SW 1271 (cell line): ENCODE results near the gene LRRC25.

Experiments used
- DNase-seq, 2 experiments: peaks; one replicate each; lab custom pipeline; 2025; lab: John Stamatoyannopoulos, UW

The LRRC25 gene

GRCh38 chr19:18424890-18425514, 27.6 kb upstream of the LRRC25 start:
- no peak for DNase-seq

DNA sequence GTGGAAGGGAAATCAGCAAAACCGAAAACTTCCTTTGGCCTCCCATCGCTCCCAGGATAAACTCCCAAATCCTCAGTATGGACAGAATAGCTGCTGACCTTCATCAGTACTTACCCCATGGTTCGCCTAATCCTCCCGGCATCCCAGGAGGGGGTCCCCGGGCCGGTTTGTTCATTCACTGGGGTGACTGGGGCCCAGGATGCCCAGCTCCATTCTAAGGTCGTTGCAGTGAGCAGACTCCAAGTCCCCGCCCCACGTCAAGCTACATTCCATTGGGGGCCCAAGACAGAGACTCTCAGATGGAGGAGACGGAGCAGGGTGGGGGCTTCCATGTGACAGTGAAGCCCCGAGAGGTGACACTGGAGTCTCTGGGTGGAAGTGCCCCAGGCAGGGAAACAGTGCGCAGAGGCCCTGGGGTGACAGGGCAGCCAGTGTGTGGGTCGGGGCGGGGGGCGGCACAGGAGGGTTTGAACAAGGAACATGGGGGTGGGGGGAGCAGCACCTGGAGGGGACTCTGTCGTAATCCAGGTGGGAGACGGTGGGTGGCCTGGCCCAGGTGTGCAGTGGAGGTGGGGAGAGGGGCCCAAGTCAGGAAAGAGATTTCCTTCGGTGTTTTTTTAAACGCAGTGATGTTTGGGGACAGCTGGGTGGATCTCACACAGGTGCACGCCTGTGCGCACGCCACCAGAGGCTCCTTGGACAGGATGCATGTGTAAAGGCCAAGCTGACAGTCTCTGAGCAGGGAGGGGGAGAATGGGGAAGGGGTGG, 26.9 kb upstream of the LRRC25 start:
- DNase-seq = no peak

- no peak for DNase-seq
Measured at GRCh38 chr19:18423258-18424020, 26.0 kb upstream of the LRRC25 start.

- DNase-seq = no peak
Measured at GRCh38 chr19:18422530-18423191, 25.2 kb upstream of the LRRC25 start.

GRCh38 chr19:18421371-18421959, 24.0 kb upstream of the LRRC25 start:
- DNase-seq = no peak

DNA sequence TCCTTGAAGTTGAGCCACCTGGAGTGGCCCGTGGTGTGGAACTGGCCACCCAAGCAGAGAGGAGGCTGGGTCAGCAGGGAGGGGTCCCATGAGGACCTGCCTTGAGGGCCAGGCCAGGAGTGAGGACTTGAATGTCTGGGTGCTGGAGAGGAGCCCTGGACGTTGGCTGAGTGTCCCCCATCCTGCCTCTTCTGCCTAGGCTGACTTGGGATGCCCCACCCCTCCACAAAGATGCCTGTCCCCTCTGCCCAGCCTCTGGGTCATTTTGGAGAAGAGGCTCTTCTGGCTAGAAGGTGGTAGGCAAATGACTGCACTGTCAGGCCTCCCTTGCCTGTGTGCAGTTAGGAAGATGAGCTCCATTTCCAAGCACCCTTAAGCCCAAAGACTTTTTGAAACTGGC, 23.5 kb upstream of the LRRC25 start:
- no peak for DNase-seq

DNA sequence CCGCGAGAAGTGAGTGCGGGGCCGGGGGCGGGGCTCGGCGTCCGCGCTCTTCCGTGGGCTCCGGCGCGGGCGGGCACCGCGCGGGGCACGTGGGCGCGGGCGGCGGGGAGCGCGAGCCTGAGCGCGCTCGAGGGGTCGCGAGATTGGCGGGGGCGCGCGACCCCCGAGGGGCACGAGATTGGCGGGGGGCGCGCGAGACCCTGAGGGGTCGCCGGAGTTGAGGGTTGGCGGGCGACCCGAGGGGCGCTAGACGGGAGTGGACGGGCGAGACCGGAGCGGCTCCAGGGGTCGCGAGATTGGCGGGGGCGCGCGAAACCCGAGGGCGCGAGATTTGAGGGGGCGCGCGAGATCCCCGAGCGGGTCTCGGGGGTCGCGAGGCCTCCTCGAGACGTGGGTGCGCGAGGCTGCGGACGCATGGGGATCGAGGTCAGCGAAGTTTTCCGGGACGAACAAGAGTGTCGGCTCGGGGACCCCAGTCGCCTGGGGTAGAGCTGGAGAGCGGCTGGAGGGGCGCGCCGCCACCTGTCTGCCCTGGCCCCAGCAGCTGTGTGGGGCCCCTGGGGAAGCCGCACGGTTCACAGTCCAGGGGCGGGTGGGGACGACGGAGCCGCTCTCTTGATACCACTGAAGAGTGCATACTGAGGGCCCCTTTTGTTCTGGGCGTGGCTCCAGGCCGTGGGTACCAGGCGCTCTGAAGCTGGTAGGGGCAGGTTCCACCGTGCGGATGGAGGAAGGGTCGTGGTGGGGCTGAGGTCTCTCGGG, 22.5 kb upstream of the LRRC25 start:
- DNase-seq = no peak

- peak in 1 of 2 experiments; percentile 67 for DNase-seq
Measured at GRCh38 chr19:18419195-18419698, 21.8 kb upstream of the LRRC25 start, which contains the start of gene SSBP4. TSS of gene SSBP4 (plus strand) at chr19:18419398. CDS start at chr19:18419649, 251 bp downstream.

DNA sequence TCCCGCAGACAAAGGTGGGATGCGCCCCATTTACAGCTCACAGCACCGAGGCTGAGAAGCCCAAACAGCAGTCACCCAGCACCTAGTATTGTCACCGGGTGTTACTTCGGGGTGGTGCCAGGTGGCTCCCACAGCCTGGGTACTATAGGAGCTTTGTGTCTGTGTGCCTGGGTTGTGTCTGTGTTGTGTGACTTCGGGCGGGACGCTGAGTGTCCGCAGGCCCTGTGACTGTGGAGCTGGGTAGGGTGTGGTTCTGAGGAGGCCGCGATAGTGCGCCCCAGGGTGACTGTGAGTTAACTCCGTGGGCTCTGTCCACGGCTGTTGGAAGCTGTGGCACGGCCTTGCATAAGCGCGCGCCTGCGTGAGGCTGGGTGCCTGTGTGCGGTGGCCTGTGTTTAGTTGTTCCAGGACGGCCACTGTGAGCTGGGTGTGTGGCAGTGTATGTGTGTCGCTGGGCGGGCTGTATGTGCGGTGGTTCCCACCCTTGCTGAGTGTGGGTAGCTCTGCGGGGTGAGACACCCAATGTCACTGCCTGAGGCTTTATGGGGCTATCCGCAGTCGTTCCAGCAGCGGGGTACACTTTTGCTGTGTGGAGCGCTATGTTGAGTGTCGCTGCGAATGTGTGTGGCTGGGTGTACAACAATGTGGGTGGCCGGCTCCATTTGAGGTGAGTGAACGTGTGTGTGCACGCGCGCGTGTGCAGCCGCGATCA, 21.2 kb upstream of the LRRC25 start:
- DNase-seq = no peak

GRCh38 chr19:18418029-18418482, 20.6 kb upstream of the LRRC25 start:
- DNase-seq = no peak

GRCh38 chr19:18417250-18418028, 20.0 kb upstream of the LRRC25 start:
- DNase-seq = peak in 1 of 2 experiments; percentile 71

DNA sequence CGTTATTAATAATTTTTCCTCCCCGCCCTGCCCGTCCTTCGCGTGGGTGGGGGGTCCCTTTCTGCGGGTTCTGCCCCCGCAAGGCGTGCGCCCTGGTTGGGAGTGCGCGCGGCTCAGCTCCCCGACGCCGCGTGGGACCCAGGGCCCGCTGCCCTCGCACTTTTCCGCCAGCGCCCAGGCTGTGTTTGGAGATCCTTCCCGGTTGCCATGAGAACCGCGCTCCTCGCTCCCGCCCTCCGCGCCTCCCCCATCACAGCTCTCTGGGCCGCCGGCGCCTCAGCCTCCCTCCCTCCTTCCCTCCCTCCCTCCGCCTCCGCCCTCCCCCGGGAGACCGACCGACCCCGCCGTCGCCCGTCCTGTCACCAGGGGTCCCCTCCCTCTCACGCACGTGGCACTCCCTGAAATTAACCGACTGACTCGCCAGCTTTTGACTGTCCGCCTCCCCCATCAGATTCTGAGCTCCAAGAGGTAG, 19.4 kb upstream of the LRRC25 start:
- DNase-seq = peak; percentile 62 to 79

DNA sequence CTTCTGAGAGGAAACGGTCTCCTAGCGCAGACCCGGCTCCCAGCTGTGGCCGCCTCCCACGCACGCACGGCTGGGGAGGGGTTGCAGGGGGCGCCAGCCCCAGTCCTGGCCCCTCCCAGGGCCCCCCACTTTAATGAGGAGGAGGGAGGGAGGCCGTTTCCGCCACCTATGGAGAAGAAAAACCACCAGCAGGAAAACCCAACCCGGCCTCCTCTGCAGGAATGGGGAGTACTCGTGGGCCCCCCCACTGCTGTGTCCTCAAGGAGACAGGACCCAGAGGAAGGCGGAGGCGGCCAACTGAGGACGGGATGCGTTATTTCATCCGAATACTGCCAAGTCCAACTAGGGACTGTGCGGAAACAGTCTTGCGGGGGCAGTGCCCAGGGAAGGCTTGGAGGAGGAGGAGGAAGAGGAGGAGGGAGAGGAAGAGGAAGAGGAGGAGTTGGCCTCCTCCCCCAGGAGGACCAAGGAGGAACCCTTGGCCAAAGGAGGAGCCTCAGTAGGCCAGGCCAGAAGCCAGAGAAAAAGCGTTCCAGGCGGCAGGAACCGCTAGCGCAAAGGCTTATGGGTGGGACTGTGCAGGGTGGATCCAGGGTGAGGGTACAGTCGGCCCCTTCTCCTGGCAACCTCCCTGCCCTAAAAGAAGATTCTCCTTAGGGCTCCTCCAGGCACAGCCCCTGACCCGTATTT, 17.9 kb upstream of the LRRC25 start:
- no peak for DNase-seq

- DNase-seq = peak in 1 of 2 experiments; percentile 36
Measured at GRCh38 chr19:18414504-18415177, 17.2 kb upstream of the LRRC25 start.

DNA sequence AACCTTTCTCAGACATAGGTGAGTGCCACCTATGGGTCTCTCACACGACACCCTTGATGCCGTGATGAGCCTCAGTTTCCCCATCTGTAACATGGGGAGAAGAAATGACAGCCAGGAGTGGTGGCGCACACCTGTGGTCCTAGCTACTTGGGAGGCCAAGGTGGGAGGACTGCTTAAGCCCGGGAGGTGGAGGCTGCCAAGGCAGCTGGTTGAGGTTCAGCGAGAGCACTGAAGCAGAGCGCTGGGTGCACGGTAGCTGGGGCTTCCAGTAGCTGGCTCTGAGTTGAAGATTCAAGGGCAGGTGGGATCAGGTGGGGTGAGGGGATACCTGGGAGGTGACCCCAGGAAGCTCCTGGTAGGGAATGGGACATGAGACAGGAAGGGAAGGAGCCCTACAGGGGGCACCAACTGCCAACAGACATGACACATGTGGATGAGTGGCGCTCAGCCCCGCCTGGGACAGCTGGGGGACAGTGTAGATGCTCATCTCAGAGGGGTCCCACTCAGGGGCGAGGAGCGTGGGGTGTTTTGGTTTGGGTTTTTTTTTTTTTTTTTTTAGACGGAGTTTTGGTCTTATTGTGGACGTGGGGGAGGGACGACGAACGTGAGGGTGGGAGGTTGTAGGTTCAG, 15.3 kb upstream of the LRRC25 start:
- DNase-seq = no peak

DNA sequence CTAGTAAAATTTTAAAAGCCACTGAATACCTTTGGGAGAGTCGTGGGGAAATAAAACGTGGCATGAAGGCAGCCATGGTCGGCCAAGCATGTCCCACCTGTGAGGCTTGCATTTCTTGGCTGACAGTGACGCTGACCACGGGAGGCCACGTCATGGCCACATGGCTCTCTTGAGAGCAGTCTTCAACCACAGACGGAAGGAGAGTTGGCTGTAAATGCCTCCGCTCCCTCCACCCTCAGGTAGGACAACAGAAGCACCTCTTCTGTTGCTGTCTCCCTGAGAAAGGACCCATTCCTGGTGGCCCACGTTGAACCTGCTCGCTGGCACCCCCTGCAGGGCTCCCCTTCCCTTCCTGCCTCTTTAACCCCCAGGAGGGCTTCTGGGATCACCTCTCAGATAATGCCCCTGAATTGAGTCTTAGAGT, 10.6 kb upstream of the LRRC25 start:
- DNase-seq = no peak

- DNase-seq = no peak
Measured at GRCh38 chr19:18406749-18407148, 9.3 kb upstream of the LRRC25 start.
